Vagina (tissue), 2 donors: ENCODE data around the gene PCNP.

ENCODE experiments used
- CTCF ChIP-seq, 3 experiments: fragments of 450-650 bp in 2 of 3; fragments of 200-600 bp in 1 of 3; sonication (generic) in 1 of 3; IDR thresholded peaks; one replicate each; pipeline ENCODE4 v1.5.1; 2017 to 2019; ENCODE audit warnings: antibody characterized with exemption in 3 of 3, mild to moderate bottlenecking in 2 of 3, moderate library complexity in 2 of 3
- POLR2A ChIP-seq, 2 donors: fragments of 450-650 bp; IDR thresholded peaks; one replicate each; pipeline ENCODE4 v1.6.1; 2017; ENCODE audit warnings: antibody characterized with exemption in 2 of 2, mild to moderate bottlenecking in 2 of 2, moderate library complexity in 2 of 2
- POLR2AphosphoS5 ChIP-seq, 2 donors: sonication (generic); formaldehyde crosslinking; IDR thresholded peaks; one replicate each; pipeline ENCODE4 v1.9.0; 2017; ENCODE audit warnings: antibody characterized with exemption in 2 of 2, mild to moderate bottlenecking in 2 of 2, low read depth in 1 of 2; ENCODE audit not compliant: insufficient read depth in 1 of 2

- TF ChIP-seq CTCF (IDR thresholded peaks at IDR 0.05) (no peak), POLR2A (IDR thresholded peaks at IDR 0.05) (no peak), POLR2AphosphoS5 (IDR thresholded peaks at IDR 0.05; ENCODE audit: insufficient read depth in 1 of 2, low read depth in 1 of 2) (no peak)
Measured at GRCh38 chr3:101634591-101635196, 60.7 kb downstream of the PCNP start.
